Osteoblast (primary cell): ENCODE measurements around the gene LHB. TPM values are rescaled to one million over a fixed set of nuclear protein-coding genes. Genes with fewer than 3 reads are reported as not detected.

Experiments
- DNase-seq: peaks from one replicate; pipeline ENCODE4 v3.0.0; 2011; ENCODE audit warnings: low spot score, mixed read lengths; ENCODE audit not compliant: insufficient read length; ENCODE audit errors: missing footprints
- H2AFZ ChIP-seq: 2 replicates; pipeline ENCODE4 v1.6.0; 2011; ENCODE audit warnings: mild to moderate bottlenecking, low read length
- H3K27ac ChIP-seq: 2 replicates; pipeline ENCODE4 v1.5.1; 2011; ENCODE audit warnings: mild to moderate bottlenecking, low read depth, low read length, moderate library complexity
- H3K27me3 ChIP-seq: 2 replicates; pipeline ENCODE4 v1.6.0; 2012; ENCODE audit warnings: mild to moderate bottlenecking, control low read depth, inconsistent platforms, low read length, moderate library complexity; ENCODE audit not compliant: insufficient read depth
- H3K36me3 ChIP-seq: 2 replicates; pipeline ENCODE4 v1.5.1; 2011; ENCODE audit warnings: mild to moderate bottlenecking, low read length, control low read depth, moderate library complexity; ENCODE audit not compliant: insufficient read depth
- H3K4me1 ChIP-seq: 2 replicates; pipeline ENCODE4 v1.5.1; 2011; ENCODE audit warnings: mild to moderate bottlenecking, low read length, control low read depth, moderate library complexity; ENCODE audit not compliant: insufficient read depth
- H3K4me2 ChIP-seq: 2 replicates; pipeline ENCODE4 v1.6.0; 2011; ENCODE audit warnings: mild to moderate bottlenecking, low read length; ENCODE audit not compliant: insufficient read depth
- H3K4me3 ChIP-seq: fragments of 200-600 bp; sonication (generic); 3 replicates; pipeline ENCODE4 v1.5.1; 2012; ENCODE audit warnings: mild to moderate bottlenecking, low read length, inconsistent platforms; ENCODE audit not compliant: insufficient read depth
- H3K79me2 ChIP-seq: 2 replicates; pipeline ENCODE4 v1.6.0; 2012; ENCODE audit warnings: mild to moderate bottlenecking, low read length, control low read depth, inconsistent platforms; ENCODE audit not compliant: insufficient read depth
- H3K9me3 ChIP-seq: 2 replicates; pipeline ENCODE4 v1.5.1; 2011; ENCODE audit warnings: low read depth, low read length, control low read depth
- H4K20me1 ChIP-seq: 2 replicates; pipeline ENCODE4 v1.6.0; 2012; ENCODE audit warnings: mild to moderate bottlenecking, low read length, control low read depth; ENCODE audit not compliant: insufficient read depth
- CTCF ChIP-seq: IDR thresholded peaks from 2 replicates; pipeline ENCODE4 v1.5.1; 2011; ENCODE audit warnings: mild to moderate bottlenecking, low read depth, low read length, moderate library complexity; ENCODE audit errors: extremely low read depth
- total RNA-seq: library from RNA; depleted of rRNA; stranded (reverse); fragments of >200 nt; gene quantifications from 2 replicates; pipeline ENCODE4 v1.2.3, GENCODE V29; 2012

LHB gene
- total RNA-seq = not detected in 2 replicates

DNA sequence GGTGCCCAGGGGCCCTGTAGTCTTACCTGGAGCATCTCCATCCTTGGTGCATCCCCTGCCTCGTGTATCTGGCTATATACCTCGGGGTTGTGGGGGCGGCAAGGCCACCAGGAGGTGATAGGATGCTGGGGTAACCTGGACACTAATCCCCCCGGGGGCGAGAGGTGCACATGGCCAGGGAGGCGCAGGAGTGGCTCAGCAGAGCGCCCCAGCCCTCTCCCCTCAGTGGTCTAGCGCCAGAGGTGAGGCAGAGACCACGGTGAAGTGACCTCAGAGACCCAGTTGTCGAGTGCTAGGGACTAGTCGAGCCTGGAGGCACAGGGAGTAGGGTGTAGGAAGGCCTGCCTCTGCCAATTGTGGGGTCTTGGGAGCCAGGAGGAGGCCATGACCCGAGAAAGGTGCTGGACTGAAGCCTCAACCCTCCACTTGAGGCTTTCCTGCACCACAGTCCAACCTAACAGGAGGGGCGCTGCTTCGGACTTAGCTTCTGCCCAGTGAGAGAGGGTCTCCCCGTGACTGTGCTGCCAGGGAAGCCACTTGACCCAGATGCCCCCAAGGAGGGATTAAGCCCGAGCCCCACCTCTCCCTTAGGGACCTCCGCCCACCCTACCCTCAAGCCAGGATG, at the start of gene LHB:
Gene LHB (minus strand): TSS at position 51 of the 625 bp plus-strand sequence. CDS start 10 bp downstream, at position 41.
- H2AFZ ChIP-seq = no peak within 1 kb of the TSS

GRCh38 chr19:49065905-49066512, 49.1 kb upstream of the LHB start:
- Histone ChIP-seq H3K36me3 (no peaks in the 10 kb centered on the region), H3K27me3 (peaks cover 5% of the 10 kb centered on the region), H3K4me2 (no peak overlapping the region), H4K20me1 (no peaks in the 10 kb centered on the region), H3K79me2 (no peaks in the 10 kb centered on the region), H3K4me1 (no peaks in the 10 kb centered on the region), H2AFZ (no peak overlapping the region), H3K9me3 (no peaks in the 10 kb centered on the region), H3K4me3 (no peak overlapping the region), H3K27ac (no peak overlapping the region)
- peak; percentile 83 for DNase-seq
- TF ChIP-seq CTCF = no peak

More for the DNA sequence above, at the start of gene LHB:
- Histone ChIP-seq H4K20me1 (no peaks in the 10 kb centered on the region), H3K4me1 (peaks cover 15% of the 10 kb centered on the region), H3K36me3 (peaks cover 20% of the 10 kb centered on the region), H3K4me2 (peak within 1 kb of the TSS; percentile 77), H3K4me3 (peak within 1 kb of the TSS; percentile 70), H3K27me3 (no peaks in the 10 kb centered on the region), H3K9me3 (no peaks in the 10 kb centered on the region), H3K79me2 (no peaks in the 10 kb centered on the region), H3K27ac (no peak within 1 kb of the TSS)
- peak; percentile 70 for DNase-seq
- TF ChIP-seq CTCF = no peak

DNA sequence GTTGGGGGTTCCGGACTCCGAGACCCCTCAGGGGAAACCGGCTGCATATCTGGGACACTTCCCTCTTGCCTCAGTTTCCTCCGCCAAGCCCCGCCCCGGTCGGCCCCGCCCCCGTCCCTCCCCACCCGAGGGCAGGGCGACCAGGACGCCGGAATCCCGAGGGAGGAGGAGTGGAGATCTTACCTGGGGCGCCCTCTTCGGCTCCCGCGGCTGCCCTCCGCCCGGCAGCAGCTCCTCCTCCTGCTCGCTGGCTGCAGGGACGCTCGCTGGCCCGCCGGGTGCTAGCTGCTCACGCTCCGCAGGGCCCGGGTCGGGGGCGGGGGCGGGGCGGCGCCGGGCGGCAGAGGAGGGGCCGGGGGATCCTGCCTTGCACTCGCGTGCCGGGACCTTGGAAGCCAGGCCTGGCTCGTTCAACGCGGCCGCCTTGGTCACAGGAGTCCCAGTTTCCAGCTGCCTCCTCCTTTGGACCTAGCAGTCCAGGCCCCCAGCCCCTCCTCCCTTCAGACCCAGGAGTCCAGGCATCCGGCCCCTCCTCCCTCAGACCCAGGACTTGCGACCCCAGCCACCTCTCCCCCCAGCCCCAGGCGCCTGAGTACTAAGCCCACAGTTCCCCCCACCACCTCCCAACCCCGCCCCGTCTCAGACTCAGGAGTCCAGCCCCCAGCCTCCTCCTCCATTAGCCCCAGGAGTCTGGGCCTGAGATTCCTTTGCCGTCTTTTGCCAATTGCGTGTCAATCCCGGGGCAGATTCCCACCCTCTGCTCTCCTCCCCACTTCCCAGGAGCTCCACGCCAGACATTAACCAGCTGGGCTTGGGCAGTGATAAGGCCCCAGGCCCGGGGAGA, 48.1 kb upstream of the LHB start, which contains the start of gene NTF4:
Gene NTF4 (minus strand): TSS at position 51 of the 844 bp plus-strand sequence. CDS start 2,821 bp downstream, outside the sequence.
- Histone ChIP-seq H4K20me1 (peaks cover 3% of the 10 kb centered on the region), H3K27ac (no peak within 1 kb of the TSS), H3K4me2 (peak within 1 kb of the TSS; percentile 48), H3K4me3 (peak within 1 kb of the TSS; percentile 19), H2AFZ (no peak within 1 kb of the TSS), H3K79me2 (no peaks in the 10 kb centered on the region), H3K9me3 (no peaks in the 10 kb centered on the region), H3K27me3 (peaks cover 3% of the 10 kb centered on the region), H3K36me3 (no peaks in the 10 kb centered on the region), H3K4me1 (no peaks in the 10 kb centered on the region)
- peak; percentile 94 for DNase-seq
- TF ChIP-seq CTCF = no peak
